OCI-LY3 (cell line): ENCODE measurements around the gene ZXDC.

Source experiments
- H2AFZ ChIP-seq: fragments of 200-600, 300-600 bp; shearing (Covaris generic); 2 replicates; pipeline ENCODE4 v1.6.0; 2014; ENCODE audit warnings: antibody characterized with exemption, low read depth, low read length
- H3K27ac ChIP-seq: fragments of 200-600, 300-600 bp; sonication (generic); 2 replicates; pipeline ENCODE4 v1.5.1; 2014; ENCODE audit warnings: mild to moderate bottlenecking, low read length, moderate library complexity, mixed read lengths
- H3K27me3 ChIP-seq: fragments of 200-600, 300-600 bp; sonication (generic); 2 replicates; pipeline ENCODE4 v1.6.1; 2014; ENCODE audit warnings: low read depth, low read length, mixed read lengths
- H3K36me3 ChIP-seq: fragments of 200-600, 300-600 bp; sonication (generic); replicated peaks from 2 replicates; pipeline ENCODE3; 2014; ENCODE audit warnings: low read depth, low read length, mixed read lengths
- H3K4me1 ChIP-seq: fragments of 300-600, 200-600 bp; sonication (generic); 2 replicates; pipeline ENCODE4 v1.6.1; 2014; ENCODE audit warnings: low read length, mixed read lengths
- H3K4me2 ChIP-seq: fragments of 200-600, 300-600 bp; sonication (generic); 2 replicates; pipeline ENCODE4 v1.6.1; 2014; ENCODE audit warnings: low read length, mixed read lengths
- H3K4me3 ChIP-seq: fragments of 300-600, 200-600 bp; sonication (generic); 2 replicates; pipeline ENCODE4 v1.5.1; 2014; ENCODE audit warnings: antibody characterized with exemption, mild to moderate bottlenecking, low read length, moderate library complexity
- H3K79me2 ChIP-seq: fragments of 300-600, 200-600 bp; shearing (Covaris generic); 2 replicates; pipeline ENCODE4 v1.6.1; 2014; ENCODE audit warnings: mild to moderate bottlenecking, low read length, mixed read lengths
- H3K9ac ChIP-seq: fragments of 300-600, 200-600 bp; shearing (Covaris generic); 2 replicates; pipeline ENCODE4 v1.6.0; 2014; ENCODE audit warnings: mild to moderate bottlenecking, low read length, moderate library complexity
- H3K9me3 ChIP-seq: fragments of 200-600, 300-600 bp; shearing (Covaris generic); 2 replicates; pipeline ENCODE4 v1.6.1; 2014; ENCODE audit warnings: low read length, mixed read lengths; ENCODE audit not compliant: insufficient read depth
- H4K20me1 ChIP-seq: fragments of 200-600, 300-600 bp; sonication (generic); 2 replicates; pipeline ENCODE4 v1.6.1; 2016; ENCODE audit warnings: low read length, mixed read lengths; ENCODE audit not compliant: insufficient read depth
- CTCF ChIP-seq: fragments of 200-600, 300-600 bp; sonication (generic); IDR thresholded peaks from 2 replicates; pipeline ENCODE4 v1.5.1; 2014; ENCODE audit warnings: antibody characterized with exemption, low read length, low read depth
- EZH2phosphoT487 ChIP-seq: fragments of 200-600 bp; shearing (Covaris generic); IDR thresholded peaks from 2 replicates; pipeline ENCODE4 v1.6.1; 2018; ENCODE audit warnings: antibody characterized with exemption, mixed run types, low read depth

Gene ZXDC

GRCh38 chr3:126438186-126438585 lies 37.5 kb downstream of the ZXDC start:
- Histone ChIP-seq H3K9ac (no peak overlapping the region), H3K27ac (no peak overlapping the region), H3K4me2 (no peak overlapping the region), H3K4me3 (no peak overlapping the region), H3K36me3 (no peaks in the 10 kb centered on the region), H3K27me3 (no peaks in the 10 kb centered on the region), H3K4me1 (no peaks in the 10 kb centered on the region), H2AFZ (no peak overlapping the region), H3K9me3 (no peaks in the 10 kb centered on the region), H4K20me1 (no peaks in the 10 kb centered on the region), H3K79me2 (no peaks in the 10 kb centered on the region)
- TF ChIP-seq EZH2phosphoT487 (no peak), CTCF (no peak)

- Histone ChIP-seq H3K27me3 (no peaks in the 10 kb centered on the region), H3K9me3 (no peaks in the 10 kb centered on the region), H2AFZ (no peak overlapping the region), H3K79me2 (no peaks in the 10 kb centered on the region), H3K4me1 (peaks cover 5% of the 10 kb centered on the region; the same call in 1 of the 2 replicates), H3K4me3 (no peak overlapping the region), H3K4me2 (no peak overlapping the region), H4K20me1 (no peaks in the 10 kb centered on the region), H3K27ac (no peak overlapping the region), H3K9ac (no peak overlapping the region), H3K36me3 (no peaks in the 10 kb centered on the region)
- TF ChIP-seq EZH2phosphoT487 (no peak), CTCF (no peak)
Observed at GRCh38 chr3:126436826-126437717, 38.6 kb downstream of the ZXDC start.

DNA sequence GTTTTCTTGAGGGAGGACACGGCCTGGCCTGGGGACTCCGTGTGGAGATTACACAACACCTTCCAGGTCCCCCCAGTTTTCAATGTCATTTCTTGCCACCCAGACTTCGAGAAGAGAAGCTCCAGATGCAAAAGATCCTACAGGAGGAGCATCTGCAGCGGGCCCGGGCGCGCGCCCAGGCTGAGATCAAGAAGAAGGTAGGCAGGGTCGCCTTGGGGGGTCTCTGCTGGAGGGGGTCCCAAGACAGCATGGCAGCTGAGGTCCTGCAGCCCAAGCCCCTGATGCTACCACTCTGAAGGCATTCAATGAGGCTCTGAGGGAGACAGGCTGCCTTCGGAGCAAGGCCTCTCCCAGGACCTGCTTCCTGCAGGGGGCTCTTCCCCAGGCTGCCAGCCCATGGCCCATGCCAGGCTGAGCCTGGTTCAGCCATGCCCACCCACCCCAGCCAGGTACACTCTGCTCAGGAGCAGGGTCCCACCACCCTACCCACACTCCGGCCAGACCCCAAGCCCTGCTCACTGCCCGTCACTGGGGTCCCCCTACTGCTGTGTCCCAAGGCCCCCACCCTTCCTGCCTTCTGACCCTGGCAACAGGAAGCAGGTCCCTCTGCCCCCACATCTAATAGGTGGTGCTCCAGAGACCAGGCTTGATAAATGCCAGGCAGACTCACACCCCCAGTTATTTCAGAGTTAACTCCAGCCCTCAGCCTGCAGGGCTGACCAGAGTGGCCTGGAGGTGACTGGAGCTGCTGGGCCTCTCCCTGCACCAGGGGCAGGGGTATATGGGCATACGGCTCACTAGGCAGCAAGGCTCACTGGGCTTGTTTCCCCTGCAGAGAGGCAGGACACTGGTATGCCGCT lies 40.0 kb downstream of the ZXDC start:
- H4K20me1 ChIP-seq = no peaks in the 10 kb centered on the region
- H3K9me3 ChIP-seq = no peaks in the 10 kb centered on the region
- H3K4me2 ChIP-seq = no peak overlapping the region
- peaks cover 6% of the 10 kb centered on the region for H3K36me3 ChIP-seq
- no peaks in the 10 kb centered on the region for H3K27me3 ChIP-seq
- H3K27ac ChIP-seq = no peak overlapping the region
- H3K79me2 ChIP-seq = no peaks in the 10 kb centered on the region
- H3K9ac ChIP-seq = no peak overlapping the region
- H3K4me3 ChIP-seq = no peak overlapping the region
- no peak overlapping the region for H2AFZ ChIP-seq
- H3K4me1 ChIP-seq = peaks cover 17% of the 10 kb centered on the region
- TF ChIP-seq EZH2phosphoT487 (no peak), CTCF (no peak)

DNA sequence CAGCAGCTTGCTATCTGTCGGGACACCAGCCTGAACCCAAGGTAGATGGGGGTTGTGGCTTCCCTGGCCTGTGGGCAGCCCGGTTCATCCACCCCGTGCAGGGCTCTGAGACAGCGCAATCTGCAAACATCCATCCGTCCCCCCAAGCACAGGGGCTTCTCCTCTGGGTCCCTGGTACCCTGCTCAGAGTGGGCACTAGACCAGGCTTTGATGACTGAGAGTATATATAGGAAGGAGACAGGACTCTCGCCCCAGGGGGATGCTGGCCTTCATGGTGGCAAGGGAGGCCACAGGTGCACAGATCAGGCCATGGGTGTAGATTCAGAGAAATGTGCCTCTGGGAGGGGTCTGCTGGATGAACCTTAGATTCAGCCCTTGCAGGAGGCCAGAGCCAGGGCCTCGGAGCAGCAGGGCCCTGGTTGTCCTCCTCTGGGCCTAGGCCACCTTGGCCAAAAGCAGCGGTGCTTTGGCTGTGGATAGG lies 40.7 kb downstream of the ZXDC start:
- Histone ChIP-seq H4K20me1 (no peaks in the 10 kb centered on the region), H3K36me3 (peaks cover 9% of the 10 kb centered on the region)

More for the DNA sequence above, 40.7 kb downstream of the ZXDC start:
- Histone ChIP-seq H3K9me3 (no peaks in the 10 kb centered on the region), H3K4me3 (no peak overlapping the region), H3K4me1 (peaks cover 21% of the 10 kb centered on the region), H3K27me3 (no peaks in the 10 kb centered on the region), H3K9ac (no peak overlapping the region), H3K27ac (no peak overlapping the region), H3K79me2 (no peaks in the 10 kb centered on the region), H2AFZ (no peak overlapping the region), H3K4me2 (no peak overlapping the region)
- TF ChIP-seq EZH2phosphoT487 (no peak), CTCF (no peak)
